HG03342 (cell line): ENCODE data around the gene CLEC12A.
"Not testable (repeated sequence)": the region's sequence is repeated elsewhere in the genome, so short reads cannot be mapped to it uniquely, and the experiment has no call there.

ENCODE experiments used
- ATAC-seq: cut with Tn5 transposase; IDR thresholded peaks from one replicate; pipeline ENCODE4 v1.9.1; 2021; ENCODE audit warnings: mild to moderate bottlenecking, moderate library complexity; ENCODE audit not compliant: unreplicated experiment

CLEC12A gene

DNA sequence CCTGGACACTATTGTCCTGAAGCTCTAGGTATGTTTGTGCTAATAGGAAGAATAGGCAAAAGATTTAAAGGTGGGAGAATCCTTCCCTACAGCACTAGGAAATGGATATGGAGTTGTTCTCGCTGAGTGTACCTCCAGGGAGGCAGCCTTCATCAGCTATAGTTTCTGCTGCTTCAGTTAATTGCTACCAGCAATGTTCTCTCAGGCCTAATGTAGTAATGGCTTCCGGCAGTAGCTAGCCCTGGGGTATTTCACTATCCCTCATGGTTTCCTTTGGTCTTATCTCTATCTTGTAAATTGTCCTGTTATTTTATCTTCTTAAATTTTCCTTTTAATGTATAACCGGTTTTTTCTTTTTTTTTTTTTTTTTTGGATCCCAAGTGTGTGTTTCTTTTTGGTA lies 9.3 kb upstream of the CLEC12A start:
- ATAC-seq = no peak

DNA sequence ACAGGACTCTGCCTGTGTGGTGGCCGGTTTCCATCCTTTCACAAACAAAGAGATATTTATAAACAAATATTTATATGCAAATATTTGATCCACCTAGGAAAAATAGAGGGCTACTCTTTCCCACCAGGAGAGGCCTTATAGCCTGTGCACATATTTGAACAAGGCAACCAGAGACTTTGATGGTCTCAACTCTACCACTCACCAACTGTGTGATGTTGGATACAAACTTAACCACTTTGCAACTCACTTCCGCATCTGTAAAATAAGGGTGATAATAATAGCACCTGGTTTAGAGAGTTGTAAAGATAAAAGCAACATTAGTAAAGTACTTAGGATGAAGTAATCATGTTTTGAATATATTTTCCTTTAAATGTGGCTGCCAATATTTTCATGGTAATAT lies 1.5 kb upstream of the CLEC12A start:
- no peak for ATAC-seq

DNA sequence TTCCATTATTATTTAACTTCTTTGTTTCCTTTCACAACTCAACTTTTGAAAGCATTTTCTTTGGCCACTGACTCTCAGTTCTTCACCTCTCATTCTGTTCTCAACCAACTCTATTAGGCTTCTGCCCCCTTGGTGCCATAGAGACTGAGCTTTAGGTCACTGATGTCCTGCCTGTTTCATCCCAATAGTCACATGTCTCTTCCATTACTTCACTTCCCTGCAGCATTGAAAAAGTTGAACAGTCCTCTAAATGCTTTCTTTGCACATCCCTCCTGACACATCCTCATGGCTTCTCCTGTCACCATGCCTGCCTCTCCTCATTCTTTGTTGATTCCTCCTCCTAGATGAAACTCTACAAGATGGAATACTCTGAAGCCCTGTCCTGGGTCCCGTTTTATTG lies 2.7 kb downstream of the CLEC12A start:
- no peak for ATAC-seq

DNA sequence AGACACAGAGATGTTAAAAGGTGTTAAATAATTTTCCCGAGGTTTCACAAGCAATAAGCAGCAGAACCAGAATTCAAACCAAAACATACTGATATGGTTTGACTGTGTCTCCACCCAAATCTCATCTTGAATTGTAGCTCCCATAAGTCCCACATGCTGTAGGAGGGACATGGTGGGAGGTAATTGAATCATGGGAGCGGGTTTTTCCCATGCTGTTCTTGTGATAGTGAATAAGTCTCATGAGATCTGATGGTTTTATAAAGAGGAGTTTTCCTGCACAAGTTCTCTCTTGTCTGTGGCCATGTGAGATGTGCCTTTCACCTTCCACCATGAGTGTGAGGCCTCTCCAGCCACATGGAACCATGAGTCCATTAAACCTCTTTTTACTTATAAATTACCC lies 3.5 kb downstream of the CLEC12A start:
- ATAC-seq = not testable (repeated sequence)

DNA sequence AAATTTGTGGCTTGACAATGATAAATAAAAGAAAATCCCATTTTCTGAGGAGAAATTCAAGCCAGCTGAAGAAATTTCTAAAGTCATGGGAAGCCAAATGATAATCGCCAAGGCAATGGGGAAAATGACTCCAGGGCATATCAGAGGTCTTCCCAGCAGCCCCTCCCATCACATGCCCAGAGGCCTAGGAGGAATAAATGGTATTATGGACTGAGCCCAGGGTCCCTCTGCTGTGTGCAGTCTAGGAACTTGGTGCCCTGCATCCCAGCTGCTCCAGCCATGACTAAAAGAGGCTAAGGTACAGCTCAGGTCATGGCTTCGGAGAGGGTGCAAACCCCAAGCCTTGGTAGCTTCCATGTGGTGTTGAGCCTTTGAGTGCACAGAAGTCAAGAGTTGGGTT lies 4.4 kb downstream of the CLEC12A start:
- ATAC-seq = no peak

DNA sequence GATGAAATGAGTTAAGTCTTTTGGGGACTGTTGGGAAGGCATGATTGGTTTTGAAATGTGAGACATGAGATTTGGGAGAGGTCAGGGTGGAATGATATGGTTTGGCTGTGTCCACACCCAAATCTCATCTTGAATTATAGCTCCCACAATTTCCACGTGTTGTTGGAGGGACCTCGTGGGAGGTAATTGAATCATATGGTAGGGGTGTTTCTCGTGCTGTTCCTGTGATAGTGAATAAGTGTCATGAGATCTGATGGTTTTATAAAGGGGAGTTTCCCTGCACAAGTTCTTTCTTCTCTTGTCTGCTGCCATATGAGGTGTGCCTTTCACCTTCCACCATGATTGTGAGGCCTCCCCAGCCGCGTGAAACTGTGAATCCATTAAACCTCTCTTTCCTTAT lies 5.4 kb downstream of the CLEC12A start:
- ATAC-seq = not testable (repeated sequence)

DNA sequence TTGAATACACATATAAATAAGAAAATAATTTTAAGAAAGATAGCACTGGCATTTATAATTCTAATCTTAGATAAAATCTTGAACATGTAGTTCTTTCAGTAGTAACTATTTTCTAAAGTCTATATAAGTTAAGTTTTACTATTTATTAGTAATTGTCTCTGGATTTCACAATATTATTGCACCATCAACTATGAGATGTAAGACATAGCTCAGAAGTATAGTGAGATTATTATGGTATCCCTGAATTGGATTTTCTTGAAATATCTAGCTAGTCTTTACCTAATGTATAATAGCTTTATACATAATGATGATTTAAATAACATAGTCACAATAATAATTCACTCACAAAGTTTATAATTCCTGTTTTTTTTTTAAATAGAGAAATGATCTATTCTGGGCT lies 6.7 kb downstream of the CLEC12A start:
- ATAC-seq = no peak

DNA sequence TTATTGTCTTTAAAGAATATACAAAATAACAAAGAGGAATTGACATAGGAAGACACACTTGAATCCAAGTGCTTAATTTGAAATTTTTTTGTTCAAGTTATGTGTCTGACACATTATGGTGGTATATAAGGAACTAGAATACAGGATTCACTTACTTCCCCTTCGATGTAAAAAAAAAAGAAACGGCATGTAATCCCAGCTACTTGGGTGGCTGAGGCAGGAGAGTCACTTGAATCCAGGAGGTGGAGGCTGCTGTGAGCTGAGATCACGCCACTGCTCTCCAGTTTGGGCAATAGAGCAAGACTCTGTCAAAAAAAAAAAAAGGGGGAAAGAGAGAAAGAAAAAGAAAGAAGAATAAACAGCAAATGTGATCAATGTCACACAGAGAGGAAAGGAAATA lies 8.9 kb downstream of the CLEC12A start:
- no peak for ATAC-seq

DNA sequence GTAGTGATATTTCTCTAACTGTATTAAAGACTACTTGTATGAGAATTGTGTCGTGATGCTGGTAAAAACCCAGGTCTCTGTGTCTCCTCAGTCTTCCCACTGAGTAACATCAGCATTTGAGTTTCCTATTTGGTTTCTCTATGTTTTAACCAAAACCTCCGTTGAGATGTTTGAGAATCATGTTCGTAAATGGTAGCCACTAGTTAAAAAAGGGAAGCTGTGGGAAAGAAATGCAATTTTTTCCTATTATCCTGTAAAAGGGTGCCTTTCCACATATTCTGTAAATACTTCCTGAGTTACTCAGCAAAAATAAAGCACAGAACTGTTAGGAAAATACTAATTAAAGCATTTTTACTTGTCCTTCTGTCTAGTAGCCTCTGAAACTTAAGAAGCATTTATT lies 20.7 kb downstream of the CLEC12A start:
- no peak for ATAC-seq

DNA sequence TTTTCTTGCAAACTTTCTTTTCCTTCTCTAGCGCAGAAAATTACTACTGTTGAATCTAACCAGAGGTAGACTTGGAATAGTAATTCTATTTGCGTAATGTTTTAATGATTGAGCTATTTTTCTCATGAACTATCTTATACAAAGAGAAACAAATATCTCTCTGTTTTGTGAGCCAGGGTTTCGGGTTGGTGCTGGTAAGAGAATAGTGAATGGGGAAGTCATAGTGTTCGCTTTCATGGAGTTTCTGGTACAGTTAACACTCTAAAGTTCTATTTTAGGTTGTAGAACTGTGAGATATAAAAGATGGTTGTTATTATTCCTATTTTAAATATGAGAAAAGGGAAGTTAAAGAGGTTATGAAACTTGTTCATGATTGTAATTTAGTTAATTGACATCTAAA lies 21.1 kb downstream of the CLEC12A start:
- no peak for ATAC-seq

DNA sequence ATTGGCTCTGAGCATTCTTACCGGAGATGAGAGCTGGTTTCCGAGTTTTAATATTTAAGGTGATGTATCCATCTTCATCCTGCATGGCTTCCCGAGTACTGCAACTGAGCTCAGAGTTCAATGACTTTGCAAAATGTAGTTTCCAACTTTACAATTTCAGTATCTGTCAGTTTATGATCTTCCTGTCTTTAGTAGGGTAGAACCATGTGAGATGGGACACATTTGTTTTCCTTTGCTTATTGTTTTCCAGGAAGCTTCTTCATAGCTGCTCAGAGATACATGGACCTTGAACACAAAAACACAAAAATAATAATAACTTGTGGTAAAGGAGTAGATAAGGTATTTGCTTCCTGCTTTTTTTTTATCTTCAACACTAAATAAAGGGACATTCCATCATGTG lies 27.8 kb downstream of the CLEC12A start, which contains the start of gene CLEC1B:
CLEC1B (minus strand) TSS at position 106 of the 400 bp plus-strand sequence; CDS start at position 85, 21 bp downstream.
- no peak for ATAC-seq

DNA sequence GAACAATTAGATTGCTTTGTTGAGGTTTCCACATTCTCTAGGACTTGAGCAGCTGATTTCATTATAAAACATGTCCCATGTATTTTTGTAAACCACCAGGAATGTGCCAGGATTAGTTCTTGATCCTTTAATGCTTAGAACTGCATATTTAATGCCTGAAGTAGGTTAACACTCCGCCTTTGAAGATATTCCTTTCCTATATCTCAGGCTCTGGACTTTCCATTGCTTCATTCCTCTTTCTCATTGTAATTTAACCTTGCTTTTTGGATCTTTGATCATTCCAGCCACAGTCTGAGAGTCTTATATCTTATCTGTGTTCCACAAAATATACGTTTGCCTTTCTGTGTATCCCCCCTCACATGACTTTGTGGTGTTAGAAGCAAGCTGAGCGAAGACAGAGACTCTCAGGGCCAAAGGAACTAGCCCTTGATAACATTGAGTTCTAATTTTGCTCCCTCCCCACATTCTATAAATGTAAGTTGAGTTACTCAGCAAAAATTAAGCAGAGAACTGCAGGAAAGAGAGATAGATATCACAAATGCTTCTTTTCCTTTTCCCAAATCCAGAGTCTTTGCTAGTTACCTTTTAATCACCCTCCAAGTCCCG lies 30.1 kb downstream of the CLEC12A start:
- ATAC-seq = no peak

DNA sequence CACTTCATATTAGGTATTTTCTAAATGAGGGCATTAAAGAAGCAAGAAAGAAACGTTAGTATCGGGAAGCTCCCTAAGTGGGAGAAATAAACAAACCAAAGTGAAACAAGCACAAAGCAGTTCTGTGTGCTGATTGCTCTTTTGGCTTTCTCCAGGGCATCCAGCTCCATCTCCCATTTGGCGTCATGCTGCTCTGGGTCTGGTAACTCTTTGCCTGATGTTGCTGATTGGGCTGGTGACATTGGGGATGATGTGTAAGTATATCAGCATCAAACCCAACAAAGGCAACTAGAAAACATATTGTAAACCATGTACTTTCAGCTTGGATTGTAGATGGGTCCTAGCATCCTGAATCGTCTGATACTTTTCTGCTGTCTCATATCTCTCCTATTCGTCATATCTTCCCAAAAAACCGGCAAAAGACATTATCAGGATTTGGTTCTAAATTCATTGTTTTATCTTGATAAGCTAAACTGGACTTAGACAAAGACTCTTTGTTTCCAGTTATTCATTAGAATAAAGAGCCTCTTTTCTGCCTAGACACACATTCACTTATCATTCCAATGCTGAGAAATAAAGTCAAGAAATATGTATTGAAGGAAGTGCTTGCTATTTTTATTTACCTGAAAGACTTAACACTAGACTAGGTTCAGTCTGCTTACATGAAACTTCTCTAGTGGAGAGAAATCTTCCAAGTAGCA lies 41.6 kb downstream of the CLEC12A start:
- ATAC-seq = no peak

DNA sequence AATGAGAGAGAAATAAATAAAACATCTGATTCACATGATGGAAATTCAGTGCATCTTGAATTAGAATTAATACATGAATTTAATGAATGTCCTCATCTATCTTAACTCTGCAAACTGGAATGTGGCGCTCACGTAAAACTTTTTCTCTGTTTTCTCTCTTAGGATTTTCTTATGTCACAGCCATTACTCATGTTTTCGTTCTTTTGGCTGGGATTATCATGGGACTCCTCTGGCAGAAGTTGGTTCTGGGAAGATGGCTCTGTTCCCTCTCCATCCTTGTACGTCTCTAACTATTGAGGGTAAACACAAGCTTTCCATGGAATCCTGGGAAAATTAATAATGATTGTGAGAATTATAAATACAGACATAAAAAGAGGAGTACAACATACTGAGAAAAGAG lies 44.2 kb downstream of the CLEC12A start:
- ATAC-seq = no peak

DNA sequence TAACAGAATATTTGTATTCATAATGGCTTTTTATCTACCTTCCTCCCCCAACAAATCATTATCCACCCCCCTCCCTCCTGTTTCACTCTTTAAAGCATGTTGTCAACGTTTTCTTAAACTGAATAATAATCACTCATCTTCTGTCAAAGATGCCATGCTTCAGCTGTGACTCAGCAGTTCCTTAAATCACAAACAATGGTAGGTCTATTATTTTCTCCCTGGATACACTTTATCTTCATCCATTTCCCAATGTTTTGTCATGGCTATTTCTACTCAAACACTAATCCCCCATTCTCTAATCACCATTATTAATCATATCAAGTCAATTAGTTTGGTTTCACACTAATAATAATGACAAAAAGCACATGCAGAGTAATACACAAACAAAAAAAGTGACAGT lies 45.7 kb downstream of the CLEC12A start:
- ATAC-seq = no peak

DNA sequence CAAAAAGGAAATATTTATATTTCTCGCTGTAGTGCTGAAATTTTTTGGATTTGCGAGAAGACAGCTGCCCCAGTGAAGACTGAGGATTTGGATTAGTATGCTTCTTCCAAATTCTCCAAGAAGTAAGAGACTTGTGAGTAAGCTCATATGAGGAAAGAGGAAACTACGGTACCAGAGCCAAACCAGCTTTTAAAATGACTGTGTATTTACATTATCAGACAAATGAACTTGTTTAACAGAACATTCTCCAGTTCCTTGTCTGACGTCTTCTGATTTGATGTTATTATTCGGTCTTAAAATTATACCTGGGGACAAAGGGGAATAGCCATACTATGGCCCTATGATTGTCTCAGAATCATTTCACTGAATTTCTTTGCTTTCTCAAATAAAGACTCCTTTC lies 47.2 kb downstream of the CLEC12A start:
- no peak for ATAC-seq

DNA sequence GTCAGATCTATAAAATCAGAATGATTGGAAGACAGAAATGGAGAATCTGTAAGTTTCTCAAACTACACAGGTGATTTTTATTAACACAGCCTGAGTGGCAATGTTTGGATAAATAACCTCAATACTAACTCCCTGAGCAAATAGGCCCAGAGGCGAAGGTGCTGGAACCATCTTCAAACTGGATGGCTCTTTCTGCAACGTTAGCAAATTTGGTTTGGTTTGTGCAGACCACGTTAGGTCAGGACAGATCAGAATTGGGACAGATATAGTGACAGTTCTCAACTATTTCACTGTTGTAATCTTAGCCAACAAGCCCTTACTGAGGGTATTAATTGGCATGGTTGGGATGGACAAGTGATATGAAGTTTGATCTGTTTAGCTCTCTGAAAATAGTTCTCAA lies 50.1 kb downstream of the CLEC12A start:
- ATAC-seq = no peak

DNA sequence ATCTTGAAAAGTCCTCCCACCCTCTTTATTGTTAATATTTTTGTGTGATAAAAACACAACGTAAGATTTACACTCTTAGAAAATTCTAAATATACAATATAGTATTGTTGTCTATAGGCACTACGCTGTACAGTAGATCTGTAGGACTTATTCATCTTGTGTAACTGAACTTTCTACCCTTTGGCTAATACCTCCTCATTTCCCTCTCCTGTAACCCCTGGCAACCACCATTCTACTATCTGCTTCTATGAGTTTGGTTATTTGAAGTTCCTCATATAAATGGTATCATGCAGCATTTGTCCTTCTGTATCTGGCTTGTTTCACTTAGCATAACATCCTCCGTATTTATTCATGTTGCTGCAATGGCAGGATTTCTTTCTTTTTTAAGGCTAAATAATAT lies 54.0 kb downstream of the CLEC12A start:
- ATAC-seq = no peak

DNA sequence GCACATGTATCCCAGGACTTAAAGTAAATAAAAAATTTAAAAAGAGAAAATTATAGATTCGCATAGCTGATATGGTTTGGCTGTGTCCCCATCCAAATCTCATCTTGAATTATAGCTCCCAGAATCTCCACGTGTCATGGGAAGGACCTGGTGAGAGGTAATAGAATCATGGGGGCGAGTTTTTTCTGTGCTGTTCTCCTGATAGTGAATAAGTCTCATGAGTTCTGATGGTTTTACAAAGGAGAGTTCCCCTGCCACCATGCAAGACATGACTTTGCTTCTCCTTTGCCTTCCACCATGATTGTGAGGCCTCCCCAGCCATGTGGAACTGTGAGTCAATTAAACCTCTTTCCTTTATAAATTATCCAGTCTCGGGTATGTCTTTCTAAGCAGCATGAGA lies 55.5 kb downstream of the CLEC12A start:
- not testable (repeated sequence) for ATAC-seq

DNA sequence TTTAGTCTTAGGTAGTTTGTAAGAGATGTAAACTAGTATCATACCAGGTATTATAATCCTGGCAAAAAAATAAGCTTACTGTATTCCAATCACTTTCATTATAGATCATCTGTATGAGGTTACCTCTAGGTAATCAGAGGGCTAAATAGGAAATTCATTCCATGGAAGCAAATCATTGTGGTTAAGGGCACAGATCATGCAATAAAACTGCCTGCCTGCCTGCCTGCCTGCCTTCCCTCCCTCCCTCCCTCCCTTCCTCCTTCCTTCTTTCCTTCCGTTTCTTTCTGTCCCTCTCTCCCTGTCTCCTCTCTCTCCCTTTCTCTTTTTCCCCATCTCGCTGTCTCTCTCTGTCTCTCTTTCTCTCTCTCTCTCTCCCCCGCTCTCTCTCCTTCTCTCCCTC lies 56.1 kb downstream of the CLEC12A start:
- no peak for ATAC-seq

DNA sequence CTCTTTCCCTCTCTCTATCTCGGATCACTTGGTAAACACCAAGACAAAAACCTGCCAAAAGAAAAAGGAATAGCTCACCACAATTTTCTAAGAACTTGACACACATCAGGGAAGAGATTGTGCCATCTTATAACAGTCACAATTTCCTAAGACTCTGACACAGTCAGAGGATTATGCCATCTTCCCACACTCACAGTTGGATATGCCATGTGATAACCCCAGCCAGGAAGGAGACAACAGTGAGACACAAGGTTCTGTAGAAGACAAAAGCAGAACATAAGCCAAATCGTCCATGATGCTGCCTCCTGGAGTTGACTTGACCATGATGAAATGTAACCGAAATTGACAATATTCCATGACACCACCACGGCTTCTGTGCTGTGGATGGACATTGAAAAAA lies 56.5 kb downstream of the CLEC12A start:
- ATAC-seq = no peak

DNA sequence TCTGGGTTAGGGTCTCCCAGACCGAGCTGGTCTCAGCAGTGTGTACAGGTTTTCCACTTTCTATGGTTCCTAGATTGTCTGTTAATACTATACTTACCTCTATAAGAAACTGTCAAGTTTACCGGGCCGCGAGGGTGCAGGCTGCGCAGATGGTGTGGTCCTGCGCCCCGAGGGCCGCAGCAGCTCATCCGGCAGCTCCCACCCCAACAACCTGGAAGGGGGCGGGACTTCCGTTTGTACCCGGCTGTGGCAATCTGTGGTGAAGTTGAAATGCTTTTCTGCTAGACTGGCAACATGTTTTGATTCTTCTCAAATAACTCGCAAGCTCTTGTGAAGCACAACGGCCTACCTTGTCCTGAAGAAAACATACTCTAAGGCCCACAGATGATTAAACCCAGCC lies 59.2 kb downstream of the CLEC12A start, which contains the start of gene CLEC9A:
CLEC9A (plus strand) TSS at position 237 of the 400 bp plus-strand sequence. CDS start 22,006 bp downstream, outside the sequence.
- ATAC-seq = no peak

DNA sequence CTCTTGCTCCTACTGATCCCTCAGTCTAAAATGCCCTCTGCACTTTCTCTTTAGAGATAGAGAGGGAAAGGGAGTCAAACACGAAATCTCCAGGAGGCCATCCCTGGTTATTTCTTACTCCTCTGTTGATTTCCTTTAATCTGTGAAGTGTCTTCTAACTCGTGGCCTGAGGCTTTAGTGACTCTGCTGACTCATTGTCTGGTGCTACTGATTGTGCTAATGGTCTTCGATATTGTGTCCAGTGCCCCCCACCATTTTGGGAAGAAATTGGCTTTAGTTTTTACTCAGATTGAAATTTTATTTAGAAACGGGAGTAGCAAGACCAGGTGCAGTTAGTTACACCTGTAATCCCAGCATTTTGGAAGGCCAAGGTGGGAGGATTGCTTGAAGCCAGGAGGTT lies 60.1 kb downstream of the CLEC12A start:
- ATAC-seq = no peak
